HEK293 (cell line): ENCODE results near the gene ZNF521.

Experiments
- CTCF ChIA-PET: fragments of 350-600 bp; formaldehyde crosslinking; extraction: SDS; loops from one replicate; lab custom pipeline; 2021; ENCODE audit warnings: antibody characterized with exemption; lab: Yijun Ruan, JAX
- POLR2A ChIA-PET: fragments of 300-600 bp; formaldehyde crosslinking; extraction: SDS; loops from one replicate; lab custom pipeline; 2020; ENCODE audit warnings: antibody characterized with exemption, inconsistent platforms; lab: Yijun Ruan, JAX
- H3K27ac ChIP-seq: fragments of 200-500 bp; sonication (Bioruptor generic); 2 replicates; pipeline ENCODE4 v1.5.1; 2014; ENCODE audit warnings: low read depth, low read length, control low read depth, inconsistent platforms; ENCODE audit errors: extremely low read depth
- H3K36me3 ChIP-seq, 2 experiments: fragments of 200-500 bp in 1 of 2; sonication (Bioruptor generic) in 1 of 2; 1 replicate in 1 of 2; 2 replicates in 1 of 2; pipeline ENCODE4 v1.5.1; 2014 to 2017; ENCODE audit warnings: inconsistent platforms in 2 of 2, low read length in 2 of 2; ENCODE audit not compliant: control insufficient read depth in 2 of 2, insufficient read depth in 1 of 2
- H3K4me1 ChIP-seq: fragments of 200-500 bp; sonication (Bioruptor generic); 2 replicates; pipeline ENCODE4 v1.5.1; 2014; ENCODE audit warnings: mild to moderate bottlenecking, low read length, inconsistent platforms; ENCODE audit not compliant: control insufficient read depth, insufficient read depth
- H3K4me3 ChIP-seq: 2 replicates; pipeline ENCODE4 v1.5.1; 2011; ENCODE audit warnings: low read depth, mild to moderate bottlenecking, control low read depth, low read length, moderate library complexity
- H3K9me3 ChIP-seq: fragments of 200-500 bp; sonication (Bioruptor generic); 2 replicates; pipeline ENCODE4 v1.5.1; 2014; ENCODE audit warnings: low read depth, low read length, inconsistent platforms; ENCODE audit not compliant: control insufficient read depth, insufficient read depth
- ATF2 ChIP-seq: fragments of 450-650 bp; formaldehyde crosslinking; IDR thresholded peaks from 2 replicates; pipeline ENCODE4 v1.5.1; 2016; ENCODE audit warnings: missing biosample characterization, missing genetic modification characterization, low read depth
- CTCF ChIP-seq: fragments of 450-650 bp; formaldehyde crosslinking; IDR thresholded peaks from 2 replicates; pipeline ENCODE4 v1.5.1; 2016; ENCODE audit warnings: missing biosample characterization, missing genetic modification characterization
- GLI2 ChIP-seq: fragments of 450-650 bp; formaldehyde crosslinking; IDR thresholded peaks from 2 replicates; pipeline ENCODE4; 2017; ENCODE audit warnings: missing biosample characterization, missing genetic modification characterization, low read depth, borderline replicate concordance
- GLIS2 ChIP-seq: fragments of 450-650 bp; formaldehyde crosslinking; IDR thresholded peaks from 2 replicates; pipeline ENCODE4 v1.5.1; 2016; ENCODE audit warnings: missing biosample characterization, missing genetic modification characterization
- HOXD13 ChIP-seq: sonication (generic); formaldehyde crosslinking; IDR thresholded peaks from 2 replicates; pipeline ENCODE4 v1.8.0; 2022; ENCODE audit warnings: missing genetic modification reagents, borderline replicate concordance
- KLF7 ChIP-seq: fragments of 450-650 bp; formaldehyde crosslinking; IDR thresholded peaks from 2 replicates; pipeline ENCODE4 v1.5.1; 2016; ENCODE audit warnings: missing biosample characterization, missing genetic modification characterization, borderline replicate concordance
- WT1 ChIP-seq: fragments of 450-650 bp; formaldehyde crosslinking; IDR thresholded peaks from 2 replicates; pipeline ENCODE4 v1.5.1; 2016; ENCODE audit warnings: missing biosample characterization, missing genetic modification characterization
- ZBTB20 ChIP-seq: fragments of 450-650 bp; formaldehyde crosslinking; IDR thresholded peaks from 2 replicates; pipeline ENCODE4 v1.5.1; 2016; ENCODE audit warnings: missing biosample characterization, missing genetic modification characterization
- ZBTB6 ChIP-seq: fragments of 450-650 bp; formaldehyde crosslinking; IDR thresholded peaks from 2 replicates; pipeline ENCODE4 v1.5.1; 2017; ENCODE audit warnings: missing biosample characterization, missing genetic modification characterization
- ZBTB8A ChIP-seq: fragments of 450-650 bp; formaldehyde crosslinking; IDR thresholded peaks from 2 replicates; pipeline ENCODE4 v1.5.1; 2016; ENCODE audit warnings: missing biosample characterization, missing genetic modification characterization
- ZNF121 ChIP-seq: fragments of 450-650 bp; formaldehyde crosslinking; IDR thresholded peaks from 2 replicates; pipeline ENCODE4 v1.5.1; 2016; ENCODE audit warnings: missing biosample characterization, missing genetic modification characterization
- ZNF132 ChIP-seq: fragments of 450-650 bp; formaldehyde crosslinking; IDR thresholded peaks from 2 replicates; pipeline ENCODE4 v1.5.1; 2017; ENCODE audit warnings: missing biosample characterization, missing genetic modification characterization, borderline replicate concordance
- ZNF175 ChIP-seq: fragments of 450-650 bp; formaldehyde crosslinking; IDR thresholded peaks from 2 replicates; pipeline ENCODE4 v1.5.1; 2016; ENCODE audit warnings: missing biosample characterization, missing genetic modification characterization
- ZNF23 ChIP-seq: fragments of 450-650 bp; formaldehyde crosslinking; IDR thresholded peaks from 2 replicates; pipeline ENCODE4 v1.5.1; 2016; ENCODE audit warnings: missing biosample characterization, missing genetic modification characterization, borderline replicate concordance
- ZNF280C ChIP-seq: fragments of 450-650 bp; formaldehyde crosslinking; IDR thresholded peaks from 2 replicates; pipeline ENCODE4 v1.5.1; 2016; ENCODE audit warnings: missing biosample characterization, missing genetic modification characterization
- ZNF391 ChIP-seq: fragments of 450-650 bp; formaldehyde crosslinking; IDR thresholded peaks from 2 replicates; pipeline ENCODE4 v1.5.1; 2016; ENCODE audit warnings: low read depth, missing biosample characterization, missing genetic modification characterization, borderline replicate concordance
- ZNF404 ChIP-seq: fragments of 450-650 bp; formaldehyde crosslinking; IDR thresholded peaks from 2 replicates; pipeline ENCODE4 v1.5.1; 2017; ENCODE audit warnings: missing biosample characterization, missing genetic modification characterization
- ZNF449 ChIP-seq: fragments of 450-650 bp; formaldehyde crosslinking; IDR thresholded peaks from 2 replicates; pipeline ENCODE4 v1.5.1; 2017; ENCODE audit warnings: missing biosample characterization, mild to moderate bottlenecking, missing genetic modification characterization, moderate library complexity
- ZNF555 ChIP-seq: fragments of 450-650 bp; formaldehyde crosslinking; conservative IDR thresholded peaks from 2 replicates; pipeline ENCODE4 v1.5.1; 2017; ENCODE audit warnings: missing biosample characterization, mild to moderate bottlenecking, missing genetic modification characterization, inconsistent platforms
- ZNF624 ChIP-seq: fragments of 450-650 bp; formaldehyde crosslinking; IDR thresholded peaks from 2 replicates; pipeline ENCODE4 v1.5.1; 2017; ENCODE audit warnings: missing biosample characterization, missing genetic modification characterization
- ZNF645 ChIP-seq: fragments of 450-650 bp; formaldehyde crosslinking; IDR thresholded peaks from 2 replicates; pipeline ENCODE4; 2016; ENCODE audit warnings: missing biosample characterization, missing genetic modification characterization
- ZNF654 ChIP-seq: fragments of 450-650 bp; formaldehyde crosslinking; IDR thresholded peaks from 2 replicates; pipeline ENCODE4 v1.5.1; 2016; ENCODE audit warnings: low read depth, missing biosample characterization, missing genetic modification characterization
- ZNF660 ChIP-seq: fragments of 450-650 bp; IDR thresholded peaks from 2 replicates; pipeline ENCODE4 v1.5.1; 2018; ENCODE audit warnings: missing biosample characterization, mild to moderate bottlenecking, missing genetic modification characterization
- ZNF791 ChIP-seq: fragments of 450-650 bp; formaldehyde crosslinking; IDR thresholded peaks from 2 replicates; pipeline ENCODE4 v1.5.1; 2016; ENCODE audit warnings: missing biosample characterization, missing genetic modification characterization
- ZSCAN5A ChIP-seq: fragments of 450-650 bp; formaldehyde crosslinking; IDR thresholded peaks from 2 replicates; pipeline ENCODE4 v1.5.1; 2016; ENCODE audit warnings: missing biosample characterization, missing genetic modification characterization

The ZNF521 gene

GRCh38 chr18:25109484-25109883, 242.5 kb downstream of the ZNF521 start:
- POLR2A ChIA-PET = no interaction called here
- Histone ChIP-seq H3K36me3 (no peaks in the 10 kb centered on the region), H3K4me3 (no peak overlapping the region)
- TF ChIP-seq WT1 (tag by site-specific recombination) (no peak), ZNF791 (tag by site-specific recombination) (no peak), ZBTB6 (tag by site-specific recombination) (no peak), KLF7 (tag by site-specific recombination) (no peak), GLI2 (no peak), ZBTB20 (no peak), ZNF660 (tag by site-specific recombination) (no peak), ZNF132 (no peak), GLIS2 (tag by site-specific recombination) (no peak), ZNF555 (tag by site-specific recombination) (no peak), ZNF391 (tag by site-specific recombination) (no peak), ZNF624 (tag by site-specific recombination) (no peak), ZNF449 (no peak), ZNF645 (no peak), ZSCAN5A (no peak)
- TF ChIP-seq, all 188 proteins: peak for 0
- CTCF ChIA-PET = no interaction called here
- no peak overlapping the region for H3K27ac ChIP-seq
- peaks cover 7% of the 10 kb centered on the region for H3K4me1 ChIP-seq
- H3K9me3 ChIP-seq = no peaks in the 10 kb centered on the region

GRCh38 chr18:25103468-25104155, 248.4 kb downstream of the ZNF521 start:
- POLR2A ChIA-PET = no interaction called here
- Histone ChIP-seq H3K4me3 (no peak overlapping the region), H3K36me3 (no peaks in the 10 kb centered on the region), H3K27ac (no peak overlapping the region), H3K4me1 (peaks cover 7% of the 10 kb centered on the region), H3K9me3 (no peaks in the 10 kb centered on the region)
- CTCF ChIA-PET = interaction anchor here (0.9 kb wide), 1 partner anchor 207 kb away, joined by 3 read pairs; no protein-coding TSS in a partner anchor
- TF ChIP-seq HOXD13 (CRISPR knock-in tag) (no peak), ZNF132 (no peak), ZNF404 (tag by site-specific recombination) (no peak), ZNF660 (tag by site-specific recombination) (no peak), ZNF121 (no peak), CTCF (tag by site-specific recombination) (no peak), ZNF654 (tag by site-specific recombination) (no peak), GLIS2 (tag by site-specific recombination) (no peak), ATF2 (tag by site-specific recombination) (no peak), ZNF280C (tag by site-specific recombination) (no peak), ZNF175 (tag by site-specific recombination) (no peak), ZNF23 (no peak), ZBTB8A (tag by site-specific recombination) (no peak)
